ENCODE results near the gene LTF.

- TF ChIP-seq POLR2AphosphoS5 (IDR thresholded peaks at IDR 0.05; ENCODE audit: low read depth) (no peak), REST (IDR thresholded peaks at IDR 0.05; ENCODE audit: insufficient replicate concordance, low read depth) (no peak), CTCF (IDR thresholded peaks at IDR 0.05; ENCODE audit: insufficient read depth, low read length) (no peak), GABPA (IDR thresholded peaks at IDR 0.05; ENCODE audit: low read depth) (no peak)
Measured at GRCh38 chr3:46469680-46470357, 5.1 kb upstream of the LTF start.

Data from HL-60 (cell line).